Upper lobe of left lung (tissue), 6 donors: ENCODE data around the gene DNAJB6. TPM values are rescaled to one million over a fixed set of nuclear protein-coding genes. Genes with fewer than 3 reads are reported as not detected.

Experiments
- ATAC-seq, 2 donors: fragments of 200-7000 bp; cut with Tn5 transposase; one replicate each; pipeline ENCODE4 v1.9.1; 2022; ENCODE audit warnings: mild to moderate bottlenecking in 2 of 2, moderate library complexity in 2 of 2; ENCODE audit not compliant: low FRiP score in 2 of 2
- DNase-seq, 2 donors: peaks; one replicate each; pipeline ENCODE4 v3.0.0-alpha.2; 2019 to 2020
- H3K27ac ChIP-seq, 4 donors: fragments of 200-600 bp; sonication (generic); one replicate each; pipeline ENCODE4 v1.5.1; 2016 to 2019
- H3K27me3 ChIP-seq, 4 donors: fragments of 200-600 bp; sonication (generic); one replicate each; pipeline ENCODE4 v1.5.1; 2017 to 2019
- H3K36me3 ChIP-seq, 4 donors: fragments of 200-600 bp; sonication (generic); one replicate each; pipeline ENCODE4 v1.5.1; 2016 to 2019
- H3K4me1 ChIP-seq, 4 donors: fragments of 200-600 bp; sonication (generic); one replicate each; pipeline ENCODE4 v1.5.1; 2018 to 2019
- H3K4me3 ChIP-seq, 4 donors: fragments of 200-600 bp; sonication (generic); one replicate each; pipeline ENCODE4 v1.5.1; 2017 to 2019; ENCODE audit warnings: mild to moderate bottlenecking in 2 of 4, moderate library complexity in 1 of 4
- H3K9me3 ChIP-seq, 4 donors: fragments of 200-600 bp; sonication (generic); one replicate each; pipeline ENCODE4 v1.5.1; 2018 to 2019
- EP300 ChIP-seq, 4 donors: sonication (generic); formaldehyde crosslinking; IDR thresholded peaks; one replicate each; pipeline ENCODE4 v1.5.1; 2017; ENCODE audit warnings: antibody characterized with exemption in 4 of 4, control low read depth in 2 of 4
- POLR2A ChIP-seq, 4 donors: fragments of 450-650 bp; IDR thresholded peaks; one replicate each; pipeline ENCODE4 v1.5.1; 2016 to 2017; ENCODE audit warnings: antibody characterized with exemption in 4 of 4, mild to moderate bottlenecking in 2 of 4
- POLR2AphosphoS5 ChIP-seq, 2 donors: sonication (generic); formaldehyde crosslinking; IDR thresholded peaks; one replicate each; pipeline ENCODE4 v1.5.1; 2017; ENCODE audit warnings: antibody characterized with exemption in 2 of 2
- WGBS, 2 donors: methylation state at CpG; one replicate each; pipeline ENCODE4 v1.1.5; 2017 to 2018; 5-methylcytosine and 5-hydroxymethylcytosine counted together
- total RNA-seq, 6 donors: library from RNA; depleted of rRNA in 4 of 6; stranded (reverse); fragments of >200 nt in 4 of 6; gene quantifications; one replicate each; pipeline versions ENCODE4 v1.1.0 to v1.2.1, GENCODE V29; 2016 to 2021
- TF ChIP-seq, protein P1 (sequence below), 6 experiments: fragments of 450-650 bp in 4 of 6; fragments of 200-600 bp in 2 of 6; sonication (generic) in 2 of 6; IDR thresholded peaks; one replicate each; pipeline ENCODE4 v1.5.1; 2016 to 2019; ENCODE audit warnings: antibody characterized with exemption in 6 of 6
- donor health status: DM: no; HTN: no; CAD: no; lungs with moderate emphysema.
- donor health status: DM: no; HTN: yes; CAD: no; lungs with severe emphysema.

The DNAJB6 gene
- total RNA-seq, 6 donors from 2014 or later = 64.1 to 99.6 (median 83.0) TPM

GRCh38 chr7:157335236-157335635, 1.6 kb upstream of the DNAJB6 start:
- ATAC-seq = no peak
- no peaks in the 10 kb centered on the region for H3K36me3 ChIP-seq
- 86% methylated on average over 5 of the region's 5 CpGs for WGBS, 2 donors

GRCh38 chr7:157335991-157336382, 817 bp upstream of the DNAJB6 start:
- 49 to 59% methylated on average over 10 to 11 of the region's 11 CpGs for WGBS, 2 donors
- Histone ChIP-seq H3K4me3 (peak overlapping the region; percentile 71 to 91 (median 85)), H3K27me3 (no peaks in the 10 kb centered on the region), H3K36me3 (no peaks in the 10 kb centered on the region), H3K27ac (peak overlapping the region; percentile 97 to 99 (median 98)), H3K4me1 (peaks cover 27 to 35% (median 34%) of the 10 kb centered on the region in 4 donors), H3K9me3 (no peaks in the 10 kb centered on the region)
- ATAC-seq (no peak), DNase-seq (no peak)
- no peak for TF ChIP-seq EP300 (IDR thresholded peaks at IDR 0.05)
- TF ChIP-seq, protein P1, sequence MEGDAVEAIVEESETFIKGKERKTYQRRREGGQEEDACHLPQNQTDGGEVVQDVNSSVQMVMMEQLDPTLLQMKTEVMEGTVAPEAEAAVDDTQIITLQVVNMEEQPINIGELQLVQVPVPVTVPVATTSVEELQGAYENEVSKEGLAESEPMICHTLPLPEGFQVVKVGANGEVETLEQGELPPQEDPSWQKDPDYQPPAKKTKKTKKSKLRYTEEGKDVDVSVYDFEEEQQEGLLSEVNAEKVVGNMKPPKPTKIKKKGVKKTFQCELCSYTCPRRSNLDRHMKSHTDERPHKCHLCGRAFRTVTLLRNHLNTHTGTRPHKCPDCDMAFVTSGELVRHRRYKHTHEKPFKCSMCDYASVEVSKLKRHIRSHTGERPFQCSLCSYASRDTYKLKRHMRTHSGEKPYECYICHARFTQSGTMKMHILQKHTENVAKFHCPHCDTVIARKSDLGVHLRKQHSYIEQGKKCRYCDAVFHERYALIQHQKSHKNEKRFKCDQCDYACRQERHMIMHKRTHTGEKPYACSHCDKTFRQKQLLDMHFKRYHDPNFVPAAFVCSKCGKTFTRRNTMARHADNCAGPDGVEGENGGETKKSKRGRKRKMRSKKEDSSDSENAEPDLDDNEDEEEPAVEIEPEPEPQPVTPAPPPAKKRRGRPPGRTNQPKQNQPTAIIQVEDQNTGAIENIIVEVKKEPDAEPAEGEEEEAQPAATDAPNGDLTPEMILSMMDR (IDR thresholded peaks at IDR 0.05) = no peak
- no peak for TF ChIP-seq POLR2A (IDR thresholded peaks at IDR 0.05)
- TF ChIP-seq POLR2AphosphoS5 (IDR thresholded peaks at IDR 0.05) = no peak

More at GRCh38 chr7:157335236-157335635, 1.6 kb upstream of the DNAJB6 start:
- no peak overlapping the region for H3K27ac ChIP-seq
- H3K4me3 ChIP-seq = no peak overlapping the region
- no peaks in the 10 kb centered on the region for H3K9me3 ChIP-seq
- H3K4me1 ChIP-seq = peaks cover 22 to 28% (median 27%) of the 10 kb centered on the region in 4 donors
- no peaks in the 10 kb centered on the region for H3K27me3 ChIP-seq
- no peak for DNase-seq
- no peak for TF ChIP-seq EP300 (IDR thresholded peaks at IDR 0.05)
- TF ChIP-seq POLR2A (IDR thresholded peaks at IDR 0.05) = no peak
- no peak for TF ChIP-seq POLR2AphosphoS5 (IDR thresholded peaks at IDR 0.05)
- TF ChIP-seq, protein P1 (IDR thresholded peaks at IDR 0.05) = no peak

DNA sequence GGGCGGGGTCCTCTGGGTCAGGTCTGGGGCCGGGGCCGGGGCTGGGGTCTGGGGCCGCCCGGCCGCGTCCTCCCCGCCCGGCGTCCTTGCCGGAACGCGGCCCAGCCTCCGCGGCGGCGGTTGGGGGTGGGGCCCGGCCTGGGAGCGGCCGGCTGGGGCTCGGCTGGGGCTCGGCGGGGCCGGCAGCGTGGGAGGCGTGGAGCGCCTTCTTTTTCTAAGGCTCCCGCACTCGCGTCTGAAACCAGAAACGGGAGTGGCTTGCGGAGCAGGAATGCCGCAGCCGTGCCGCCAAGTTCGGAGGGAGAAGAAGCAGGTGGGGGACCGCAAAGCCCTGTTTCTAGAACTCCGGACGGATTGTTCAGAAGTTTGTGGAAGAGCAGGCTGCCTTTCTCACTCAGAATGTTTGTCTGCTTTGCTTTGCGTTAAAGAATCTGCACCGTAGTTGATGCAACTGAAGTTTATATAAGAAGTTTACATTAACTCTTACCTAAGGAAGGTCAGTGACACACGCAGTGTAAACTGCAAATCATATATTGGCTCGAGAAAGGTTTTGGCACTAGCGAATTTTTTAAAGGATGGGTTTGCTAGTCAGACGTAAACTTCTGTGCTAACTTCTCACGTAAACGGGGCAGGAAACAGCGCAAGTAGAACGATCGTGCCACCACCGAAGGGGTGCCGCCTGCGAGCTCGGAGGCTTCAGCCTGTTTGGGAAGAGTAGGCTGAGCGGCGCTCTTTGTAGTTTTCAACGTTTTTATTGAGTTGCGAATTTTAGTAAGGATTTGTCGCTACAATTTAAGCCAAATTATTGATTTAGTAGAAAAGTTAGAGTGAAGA, 729 bp downstream of the DNAJB6 start:
- TF ChIP-seq EP300 (IDR thresholded peaks at IDR 0.05) (no peak), POLR2AphosphoS5 (IDR thresholded peaks at IDR 0.05) (no peak), POLR2A (IDR thresholded peaks at IDR 0.05) (no peak)
- TF ChIP-seq, protein P1 (IDR thresholded peaks at IDR 0.05) = no peak
- WGBS, 2 donors = 1 to 2% methylated on average over 26 to 34 of the region's 59 CpGs
- Histone ChIP-seq H3K9me3 (no peaks in the 10 kb centered on the region), H3K27me3 (no peaks in the 10 kb centered on the region), H3K27ac (peak overlapping the region; percentile 97 to 99 (median 98)), H3K36me3 (no peaks in the 10 kb centered on the region), H3K4me1 (peaks cover 27 to 48% (median 40%) of the 10 kb centered on the region in 4 donors), H3K4me3 (peak overlapping the region; percentile 71 to 91 (median 85))
- peak; percentile 84 to 90 for ATAC-seq
- DNase-seq = peak; percentile 58 to 95

DNA sequence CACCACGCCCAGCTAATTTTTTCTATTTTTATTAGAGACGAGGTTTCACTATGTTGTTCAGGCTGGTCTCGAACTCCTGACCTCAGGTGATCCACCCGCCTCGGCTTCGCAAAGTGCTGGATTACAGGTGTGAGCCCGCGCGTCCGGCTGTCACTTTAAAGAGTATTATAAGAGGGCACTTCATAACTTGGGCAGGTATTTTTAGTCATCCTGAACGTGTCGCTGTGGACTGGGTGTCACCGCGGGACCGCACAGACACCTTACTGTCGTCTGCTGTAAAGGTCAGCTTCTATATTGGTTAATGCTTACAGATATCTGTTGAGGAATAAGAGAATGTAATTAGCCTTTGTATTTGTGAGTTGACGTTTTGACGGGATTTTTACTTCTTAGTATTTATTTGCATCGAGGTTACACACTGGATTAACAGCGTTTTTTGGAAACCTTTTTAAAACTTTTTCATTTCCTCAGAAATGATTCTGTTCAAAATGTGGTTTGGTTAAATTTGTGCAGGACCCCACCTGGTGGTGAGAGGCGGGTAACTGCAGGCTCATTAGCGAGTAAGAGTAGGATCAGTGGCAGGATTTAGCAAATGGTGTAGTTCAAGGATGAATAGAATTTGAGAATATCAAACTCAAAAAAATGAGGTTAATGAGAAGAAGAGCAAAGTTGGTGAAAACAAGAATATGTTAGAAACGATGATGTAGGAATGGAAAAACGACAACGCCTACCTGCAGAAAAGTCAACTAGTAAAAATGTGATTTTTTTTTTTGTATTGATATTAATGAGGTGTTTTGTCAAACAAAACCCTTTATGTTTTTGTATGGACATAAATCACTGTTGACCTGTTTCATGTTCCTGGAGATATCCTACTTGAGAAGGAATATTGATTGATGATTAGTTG, 3.2 kb downstream of the DNAJB6 start:
- Histone ChIP-seq H3K27ac (peak overlapping the region in 1 of 4 donors; percentile 21), H3K36me3 (no peaks in the 10 kb centered on the region), H3K4me1 (peaks cover 27 to 67% (median 45%) of the 10 kb centered on the region in 4 donors), H3K27me3 (no peaks in the 10 kb centered on the region), H3K9me3 (no peaks in the 10 kb centered on the region), H3K4me3 (no peak overlapping the region)
- ATAC-seq (peak in 1 of 2 donors; percentile 55), DNase-seq (peak in 1 of 2 donors; percentile 60)
- 51 to 54% methylated on average over 25 of the region's 25 CpGs for WGBS, 2 donors
- TF ChIP-seq POLR2A (IDR thresholded peaks at IDR 0.05) = no peak
- TF ChIP-seq, protein P1 (IDR thresholded peaks at IDR 0.05) = peak; percentile 64 to 94 (median 79)
